GM12878 (cell line): Measurements from ENCODE around the gene PTGR1. TPM values are rescaled to one million over a fixed set of nuclear protein-coding genes. Genes with fewer than 3 reads are reported as not detected.

Experiments
- ATAC-seq: fragments of 200-7000 bp; cut with Tn5 transposase; 3 replicates; pipeline ENCODE4 v1.9.1; 2020; ENCODE audit warnings: mild to moderate bottlenecking, moderate library complexity
- BruUV-seq: library from RNA; stranded (reverse); fragments of 400-500 nt; replicated peaks from 2 replicates; lab custom pipeline; 2021; lab: Mats Ljungman, UMichigan
- CTCF ChIA-PET: fragments of 300-600 bp; sonication (Branson Sonifier 250); formaldehyde crosslinking; extraction: SDS; loops from one replicate; lab custom pipeline; 2021; ENCODE audit warnings: inconsistent platforms; lab: Yijun Ruan, JAX
- POLR2A ChIA-PET: fragments of 350-600 bp; formaldehyde crosslinking; extraction: SDS; loops from one replicate; lab custom pipeline; 2021; ENCODE audit warnings: inconsistent platforms; lab: Charles Lee
- RAD21 ChIA-PET: fragments of 300-600 bp; sonication (Branson Sonifier 250); formaldehyde crosslinking; loops from one replicate; lab custom pipeline; 2023; ENCODE audit warnings: antibody characterized with exemption; ENCODE audit not compliant: unreplicated experiment; lab: Charles Lee
- SMC1A ChIA-PET: fragments of 300-600 bp; sonication (Branson Sonifier 250); formaldehyde crosslinking; loops from one replicate; lab custom pipeline; 2023; ENCODE audit not compliant: unreplicated experiment, uncharacterized antibody; lab: Charles Lee
- DNase-seq: peaks from one replicate; pipeline ENCODE4 v3.0.0-alpha.2; 2011; ENCODE audit warnings: low read depth, low spot score
- FAIRE-seq: peaks from 3 replicates; lab custom pipeline; 2011; peaks lifted over from hg19 to GRCh38; lab: Jason Lieb, UNC
- H2AFZ ChIP-seq: 2 replicates; pipeline ENCODE4 v1.6.0; 2011; ENCODE audit warnings: low read depth, low read length, control low read depth; ENCODE audit not compliant: control insufficient read depth
- H3K27ac ChIP-seq: 2 replicates; pipeline ENCODE4 v1.5.1; 2011; ENCODE audit warnings: control low read depth; ENCODE audit not compliant: control insufficient read depth, insufficient read depth
- H3K27me3 ChIP-seq, 2 experiments: replicated peaks in 1 of 2; 2 replicates each; pipeline versions ENCODE4 v1.6.0 to v1.6.1; 2011; ENCODE audit warnings: low read length in 1 of 2; ENCODE audit not compliant: control insufficient read depth in 2 of 2, insufficient read depth in 2 of 2
- H3K36me3 ChIP-seq, 2 experiments: 2 replicates each; pipeline ENCODE4 v1.5.1; 2011; ENCODE audit warnings: low read length in 1 of 2; ENCODE audit not compliant: control insufficient read depth in 2 of 2, insufficient read depth in 2 of 2
- H3K4me1 ChIP-seq: 2 replicates; pipeline ENCODE4 v1.6.1; 2011; ENCODE audit warnings: mild to moderate bottlenecking, low read length, moderate library complexity, mixed read lengths; ENCODE audit not compliant: control insufficient read depth, insufficient read depth
- H3K4me2 ChIP-seq: 2 replicates; pipeline ENCODE4 v1.6.0; 2011; ENCODE audit warnings: control low read depth; ENCODE audit not compliant: control insufficient read depth, insufficient read depth
- H3K4me3 ChIP-seq: fragments of 200-600 bp; sonication (generic); 2 replicates; pipeline ENCODE4 v1.5.1; 2016
- H3K79me2 ChIP-seq: 2 replicates; pipeline ENCODE4 v1.6.0; 2011; ENCODE audit warnings: low read length; ENCODE audit not compliant: control insufficient read depth, insufficient read depth
- H3K9ac ChIP-seq: 2 replicates; pipeline ENCODE4 v1.8.0; 2011; ENCODE audit warnings: low read length, control low read depth, mixed read lengths; ENCODE audit not compliant: control insufficient read depth, insufficient read depth
- H3K9me3 ChIP-seq: replicated peaks from 3 replicates; pipeline ENCODE4 v1.5.1; 2011; ENCODE audit warnings: mild to moderate bottlenecking, low read length; ENCODE audit not compliant: control insufficient read depth, insufficient read depth
- H4K20me1 ChIP-seq: 2 replicates; pipeline ENCODE4 v1.6.0; 2011; ENCODE audit not compliant: control insufficient read depth, insufficient read depth
- BRCA1 ChIP-seq: IDR thresholded peaks from 2 replicates; pipeline ENCODE4 v1.6.1; 2011; ENCODE audit warnings: low read depth, low read length, improper control_type of control experiment
- CHD4 ChIP-seq: fragments of 200-600 bp; sonication (generic); IDR thresholded peaks from 2 replicates; pipeline ENCODE4 v1.6.1; 2016; ENCODE audit warnings: mild to moderate bottlenecking
- HDAC6 ChIP-seq: fragments of 200-600 bp; sonication (generic); IDR thresholded peaks from one replicate; pipeline ENCODE4 v1.8.0; 2017; ENCODE audit warnings: antibody characterized with exemption; ENCODE audit not compliant: unreplicated experiment
- RAD51 ChIP-seq: fragments of 450-650 bp; IDR thresholded peaks from 2 replicates; pipeline ENCODE4 v1.6.1; 2016; ENCODE audit warnings: moderate library complexity, mild to moderate bottlenecking, inconsistent platforms
- SIX5 ChIP-seq: IDR thresholded peaks from 2 replicates; pipeline ENCODE4 v1.6.1; 2011; ENCODE audit warnings: mild to moderate bottlenecking, low read depth, low read length, moderate library complexity; ENCODE audit not compliant: severe bottlenecking
- TBL1XR1 ChIP-seq: IDR thresholded peaks from 2 replicates; pipeline ENCODE4 v1.6.1; 2012; ENCODE audit warnings: low read depth, low read length, improper control_type of control experiment
- TCF7 ChIP-seq: IDR thresholded peaks from 2 replicates; pipeline ENCODE4 v1.6.1; 2014; ENCODE audit warnings: antibody characterized with exemption, borderline replicate concordance
- WGBS: methylation state at CpG from one replicate; pipeline ENCODE4 v1.1.6; 2016; ENCODE audit warnings: low lambda C conversion rate; ENCODE audit not compliant: insufficient replicate concordance, insufficient coverage; ENCODE audit errors: missing lambda C conversion rate; 5-methylcytosine and 5-hydroxymethylcytosine counted together
- in situ Hi-C: fragments of 300-500 bp; cut with MboI; formaldehyde crosslinking; loops from 9 replicates; pipeline ENCODE4 v1.14.3; 2018; ENCODE audit warnings: mixed read lengths
- intact Hi-C: fragments of 100-400 bp; cut with micrococcal nuclease; formaldehyde crosslinking; loops from one replicate; pipeline ENCODE4 v1.14.2; 2022; ENCODE audit not compliant: unreplicated experiment
- polyA plus RNA-seq, 11 experiments: library from polyadenylated mRNA; depleted of rRNA in 4 of 11; unstranded in 6 of 11; stranded (reverse) in 5 of 11; fragments of >200 nt; fragmentation: Nextera tagmentation in 4 of 11; fragmentation: Illumina TruSeq in 1 of 11; extraction: Ambion mirVana in 4 of 11; extraction: Trizol in 1 of 11; gene quantifications; 1 replicate in 1 of 11; 2 replicates in 10 of 11; pipeline versions ENCODE4 v1.2.1 to v1.2.3, GENCODE V29; 2011 to 2016; ENCODE audit warnings: inconsistent platforms in 2 of 11, missing spikeins in 2 of 11, low read depth in 1 of 11
- total RNA-seq, 4 experiments: library from RNA; depleted of rRNA in 3 of 4; stranded (reverse); fragments of >200 nt in 3 of 4; fragmentation: Illumina TruSeq in 1 of 4; extraction: Trizol in 1 of 4; gene quantifications; 2 replicates each; pipeline versions ENCODE4 v1.2.1 to v1.2.3, GENCODE V29; 2013 to 2021
- TF ChIP-seq, protein P1 (sequence below): IDR thresholded peaks from 2 replicates; pipeline ENCODE4 v1.6.1; 2011; ENCODE audit warnings: low read depth, low read length, improper control_type of control experiment, borderline replicate concordance

Gene PTGR1
- total and polyA plus RNA-seq, 10 of the 15 experiments (the other 5 are each of a cell fraction or from before 2014, with no cell fraction given), result 0.12 to 6.3 (median 2.8) TPM

DNA sequence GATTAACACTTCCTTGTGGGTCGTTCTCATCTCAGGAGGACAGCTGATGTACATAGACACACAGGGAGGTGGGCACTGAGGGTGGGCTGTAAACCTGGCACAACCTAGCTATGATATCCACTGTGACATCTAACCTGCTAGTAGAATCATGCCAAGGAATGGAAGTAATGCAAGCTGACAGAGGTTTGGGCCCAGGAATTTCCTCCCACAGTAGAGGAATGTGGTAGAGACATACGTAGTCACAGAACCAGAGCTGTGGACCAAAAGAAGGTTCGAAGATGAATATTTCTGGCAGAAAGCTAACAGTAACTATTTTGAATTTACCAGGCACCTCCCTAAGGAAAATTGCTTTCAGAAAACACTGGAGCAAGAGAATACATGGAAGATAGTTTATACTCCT is 16.5 kb upstream of the PTGR1 start:
- Histone ChIP-seq H4K20me1 (no peaks in the 10 kb centered on the region), H2AFZ (no peak overlapping the region), H3K79me2 (no peaks in the 10 kb centered on the region), H3K4me1 (no peaks in the 10 kb centered on the region), H3K9me3 (no peaks in the 10 kb centered on the region), H3K36me3 (no peaks in the 10 kb centered on the region), H3K4me3 (no peak overlapping the region), H3K9ac (no peak overlapping the region), H3K27ac (no peak overlapping the region), H3K4me2 (no peak overlapping the region), H3K27me3 (no peaks in the 10 kb centered on the region; a peak in 1 of 4 replicates)
- TF ChIP-seq BRCA1, result no peak
- no peak for TF ChIP-seq TCF7
- no peak for TF ChIP-seq CHD4
- TF ChIP-seq TBL1XR1, result no peak
- no peak for TF ChIP-seq SIX5
- FAIRE-seq, result no peak
- no peak for ATAC-seq
- ChIA-PET CTCF (interaction anchor here (0.7 kb wide), 2 partner anchors 9 to 17 kb away, joined by 3 to 4 read pairs; no protein-coding TSS in a partner anchor), POLR2A (no interaction called here), SMC1A (interaction anchor here (0.8 kb wide), 1 partner anchor 18 kb away, joined by 3 read pairs; no protein-coding TSS in a partner anchor), RAD21 (no interaction called here)
- no TSS peak for BruUV-seq
- DNase-seq, result no peak
- in situ Hi-C loops, result no loop called here
- 24% methylated on average over 3 of the region's 3 CpGs for WGBS
- intact Hi-C loops, result no loop called here

DNA sequence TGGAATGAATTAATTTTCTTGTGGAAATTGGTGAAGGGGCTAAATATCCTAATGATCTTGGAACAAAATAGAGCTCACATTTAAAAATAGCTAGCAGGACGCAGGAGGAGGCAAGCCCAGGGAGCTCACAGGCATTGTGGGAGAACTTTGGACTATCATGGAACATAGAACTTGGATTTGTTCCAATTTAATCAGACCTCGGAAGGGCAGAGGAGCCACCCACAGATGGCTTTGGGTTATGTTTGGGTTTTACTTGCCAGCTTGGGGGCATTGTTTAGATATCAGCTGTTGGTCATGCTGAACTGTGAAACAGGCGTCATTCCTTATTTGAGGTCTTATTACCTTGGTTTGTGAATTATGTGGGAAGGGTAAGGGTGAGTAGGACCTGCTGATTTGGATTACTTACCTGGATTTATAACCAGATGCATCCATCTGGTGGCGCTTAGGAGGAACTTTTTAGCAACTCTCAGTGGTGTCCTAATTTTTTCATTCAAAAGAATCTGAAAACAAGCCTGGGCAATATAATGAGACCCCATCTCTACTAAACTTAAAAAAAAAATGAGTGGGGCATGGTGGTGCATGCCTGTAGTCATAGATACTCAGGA is 14.1 kb upstream of the PTGR1 start:
- no peak for ATAC-seq
- ChIA-PET POLR2A (no interaction called here), RAD21 (interaction anchor here (0.5 kb wide), 1 partner anchor 1150 kb away, joined by 3 read pairs; no protein-coding TSS in a partner anchor), CTCF (interaction anchor here (0.6 kb wide), 1 partner anchor 757 kb away, joined by 3 read pairs; no protein-coding TSS in a partner anchor), SMC1A (interaction anchor here (0.7 kb wide), 1 partner anchor 15 kb away, joined by 4 read pairs; no protein-coding TSS in a partner anchor)
- Histone ChIP-seq H3K36me3 (no peaks in the 10 kb centered on the region), H3K4me3 (no peak overlapping the region), H3K27me3 (no peaks in the 10 kb centered on the region; a peak in 1 of 4 replicates), H3K4me2 (no peak overlapping the region), H3K4me1 (no peaks in the 10 kb centered on the region), H2AFZ (no peak overlapping the region), H3K27ac (no peak overlapping the region), H4K20me1 (no peaks in the 10 kb centered on the region), H3K79me2 (no peaks in the 10 kb centered on the region), H3K9me3 (no peaks in the 10 kb centered on the region), H3K9ac (no peak overlapping the region)
- no peak for DNase-seq
- in situ Hi-C loops, result no loop called here
- TF ChIP-seq RAD51 (no peak), HDAC6 (no peak)
- TF ChIP-seq, protein P1, sequence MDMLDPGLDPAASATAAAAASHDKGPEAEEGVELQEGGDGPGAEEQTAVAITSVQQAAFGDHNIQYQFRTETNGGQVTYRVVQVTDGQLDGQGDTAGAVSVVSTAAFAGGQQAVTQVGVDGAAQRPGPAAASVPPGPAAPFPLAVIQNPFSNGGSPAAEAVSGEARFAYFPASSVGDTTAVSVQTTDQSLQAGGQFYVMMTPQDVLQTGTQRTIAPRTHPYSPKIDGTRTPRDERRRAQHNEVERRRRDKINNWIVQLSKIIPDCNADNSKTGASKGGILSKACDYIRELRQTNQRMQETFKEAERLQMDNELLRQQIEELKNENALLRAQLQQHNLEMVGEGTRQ, result no peak
- WGBS, result 47% methylated on average over 4 of the region's 4 CpGs
- no TSS peak for BruUV-seq
- no peak for FAIRE-seq
- intact Hi-C loops, result no loop called here
